ENCODE results near the gene MBLAC1.

Gene MBLAC1

DNA sequence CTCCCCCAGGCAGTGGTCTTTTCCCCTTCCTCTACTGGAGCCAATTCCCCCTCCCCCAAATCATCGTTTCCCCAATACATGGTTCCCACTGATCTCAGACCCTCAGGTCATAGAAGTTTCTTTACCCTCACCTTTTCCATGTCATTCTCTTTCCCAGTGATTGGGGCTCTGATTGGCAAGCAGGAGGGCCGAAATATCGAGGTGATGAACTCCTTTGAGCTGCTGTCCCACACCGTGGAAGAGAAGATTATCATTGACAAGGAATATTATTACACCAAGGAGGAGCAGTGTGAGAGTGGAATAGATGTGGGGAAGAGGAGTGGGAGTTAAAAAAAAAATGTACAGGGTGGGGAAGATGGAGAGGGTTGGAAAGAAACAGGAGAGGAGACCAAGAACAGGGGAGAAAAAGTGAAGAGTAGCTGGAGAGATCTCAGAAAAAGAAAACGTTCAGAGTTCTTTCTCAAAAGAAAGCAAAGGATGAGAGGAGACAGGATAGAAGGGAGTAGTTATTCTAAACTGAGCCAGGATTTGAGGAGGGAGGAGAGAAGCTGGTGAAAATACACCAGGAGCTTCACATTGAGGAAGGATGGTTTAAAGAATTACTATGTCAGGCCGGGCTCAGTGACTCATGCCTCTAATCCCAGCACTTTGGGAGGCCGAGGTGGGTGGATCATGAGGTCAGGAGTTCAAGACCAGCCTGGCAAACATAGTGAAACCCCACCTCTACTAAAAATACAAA lies 37.1 kb upstream of the MBLAC1 start:
- Histone ChIP-seq H3K9ac (ENCODE audit: low read length) (peak overlapping the region; percentile 77), H3K27ac (ENCODE audit: low read depth, low read length) (peak overlapping the region; percentile 95), H3K9me3 (ENCODE audit: low read length) (no peaks in the 10 kb centered on the region), H3K36me3 (ENCODE audit: insufficient read depth, low read length) (peaks cover 46% of the 10 kb centered on the region), H3K27me3 (ENCODE audit: control insufficient read depth in 1 of 2, insufficient read depth in 2 of 2, low read length in 2 of 2) (no peaks in the 10 kb centered on the region), H3K4me1 (ENCODE audit: insufficient read depth, low read length) (peaks cover 29% of the 10 kb centered on the region), H3K4me3 (ENCODE audit: low read depth in 1 of 2, low read length in 2 of 2) (peak overlapping the region; percentile 94 to 95)

DNA sequence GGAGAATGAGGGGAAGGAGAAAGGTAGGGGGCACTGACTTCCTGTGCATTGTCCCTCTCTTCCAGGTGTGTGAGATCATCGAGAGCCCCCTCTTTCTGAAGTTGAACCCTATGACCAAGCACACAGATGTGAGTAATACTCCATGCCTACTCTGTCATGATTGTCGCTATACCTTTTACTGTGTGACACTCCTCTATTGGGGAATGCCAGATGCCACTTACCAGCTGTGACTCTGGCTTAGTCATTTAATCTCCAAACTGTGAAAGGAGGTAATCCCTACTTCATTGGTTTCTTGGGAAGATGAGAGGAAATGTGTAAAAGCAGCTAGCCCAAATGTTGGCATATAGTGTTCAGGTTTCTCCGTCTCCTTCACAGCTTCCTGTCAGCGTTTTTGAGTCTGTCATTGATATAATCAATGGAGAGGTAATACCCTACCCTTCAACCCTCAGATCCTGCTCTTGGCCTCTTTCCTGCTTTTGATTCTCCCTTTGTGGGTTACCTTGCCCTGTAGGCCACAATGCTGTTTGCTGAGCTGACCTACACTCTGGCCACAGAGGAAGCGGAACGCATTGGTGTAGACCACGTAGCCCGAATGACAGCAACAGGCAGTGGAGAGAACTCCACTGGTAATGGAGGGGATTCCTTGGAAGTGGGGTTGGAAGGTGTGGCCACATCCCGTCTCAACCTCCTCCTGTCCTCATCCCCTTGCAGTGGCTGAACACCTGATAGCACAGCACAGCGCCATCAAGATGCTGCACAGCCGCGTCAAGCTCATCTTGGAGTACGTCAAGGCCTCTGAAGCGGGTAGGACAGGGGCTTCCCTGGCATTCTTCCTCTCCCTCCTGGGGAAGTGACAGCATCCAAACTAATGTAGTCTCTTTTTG lies 36.0 kb upstream of the MBLAC1 start:
- H3K36me3 ChIP-seq (ENCODE audit: insufficient read depth, low read length), result peaks cover 56% of the 10 kb centered on the region
- H3K4me1 ChIP-seq (ENCODE audit: insufficient read depth, low read length), result peaks cover 22% of the 10 kb centered on the region
- no peak overlapping the region for H3K9ac ChIP-seq (ENCODE audit: low read length)
- H3K27me3 ChIP-seq (ENCODE audit: control insufficient read depth in 1 of 2, insufficient read depth in 2 of 2, low read length in 2 of 2), result no peaks in the 10 kb centered on the region
- H3K27ac ChIP-seq (ENCODE audit: low read depth, low read length), result no peak overlapping the region
- H3K4me3 ChIP-seq (ENCODE audit: low read depth in 1 of 2, low read length in 2 of 2), result no peak overlapping the region
- H3K9me3 ChIP-seq (ENCODE audit: low read length), result no peaks in the 10 kb centered on the region

DNA sequence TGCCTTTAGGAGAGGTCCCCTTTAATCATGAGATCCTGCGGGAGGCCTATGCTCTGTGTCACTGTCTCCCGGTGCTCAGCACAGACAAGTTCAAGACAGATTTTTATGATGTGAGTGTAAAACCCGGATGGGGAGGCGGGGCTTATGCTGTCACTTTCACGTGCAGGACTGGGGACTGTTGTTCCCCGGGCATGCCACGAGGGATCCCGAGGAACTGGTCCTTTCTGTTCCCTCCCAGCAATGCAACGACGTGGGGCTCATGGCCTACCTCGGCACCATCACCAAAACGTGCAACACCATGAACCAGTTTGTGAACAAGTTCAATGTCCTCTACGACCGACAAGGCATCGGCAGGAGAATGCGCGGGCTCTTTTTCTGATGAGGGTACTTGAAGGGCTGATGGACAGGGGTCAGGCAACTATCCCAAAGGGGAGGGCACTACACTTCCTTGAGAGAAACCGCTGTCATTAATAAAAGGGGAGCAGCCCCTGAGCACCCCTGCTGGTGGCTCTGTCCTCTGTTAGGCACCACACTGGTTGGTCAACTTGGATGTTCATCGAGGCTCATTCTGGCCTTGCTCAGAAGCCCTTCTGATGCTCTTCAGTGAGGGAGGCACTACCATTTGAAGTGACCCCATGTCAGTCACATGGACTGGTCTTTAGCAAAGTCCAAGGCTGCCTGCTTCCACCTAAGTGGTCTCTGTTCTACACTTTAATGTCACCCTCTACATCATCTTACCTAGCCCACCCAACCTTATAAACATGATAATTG lies 35.2 kb upstream of the MBLAC1 start:
- no peak overlapping the region for H3K27ac ChIP-seq (ENCODE audit: low read depth, low read length)
- peaks cover 22% of the 10 kb centered on the region for H3K4me1 ChIP-seq (ENCODE audit: insufficient read depth, low read length)
- H3K27me3 ChIP-seq (ENCODE audit: control insufficient read depth in 1 of 2, insufficient read depth in 2 of 2, low read length in 2 of 2), result no peaks in the 10 kb centered on the region
- no peak overlapping the region for H3K4me3 ChIP-seq (ENCODE audit: low read depth in 1 of 2, low read length in 2 of 2)
- H3K9ac ChIP-seq (ENCODE audit: low read length), result no peak overlapping the region
- no peaks in the 10 kb centered on the region for H3K9me3 ChIP-seq (ENCODE audit: low read length)
- peaks cover 64% of the 10 kb centered on the region for H3K36me3 ChIP-seq (ENCODE audit: insufficient read depth, low read length)

DNA sequence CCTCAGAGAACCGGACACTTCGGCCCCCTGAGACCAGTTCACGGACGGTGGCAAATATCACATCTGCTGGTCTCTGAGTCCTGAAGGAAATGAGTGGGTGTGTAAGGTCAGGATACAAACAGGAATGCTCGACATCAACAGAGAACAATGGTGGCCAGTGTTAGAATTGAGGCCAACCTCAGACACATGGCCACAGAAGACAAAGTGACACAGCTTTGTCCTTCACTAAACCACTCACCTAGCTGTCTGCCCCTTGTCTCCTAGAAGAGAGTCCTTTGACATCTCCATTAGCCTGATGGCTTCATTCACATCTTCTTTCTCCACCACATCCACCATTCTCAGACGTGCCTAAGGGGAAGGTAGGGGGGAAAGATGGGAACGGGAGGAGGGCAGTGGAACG lies 33.7 kb upstream of the MBLAC1 start:
- H3K4me3 ChIP-seq (ENCODE audit: low read depth in 1 of 2, low read length in 2 of 2), result no peak overlapping the region
- no peaks in the 10 kb centered on the region for H3K9me3 ChIP-seq (ENCODE audit: low read length)
- H3K4me1 ChIP-seq (ENCODE audit: insufficient read depth, low read length), result peaks cover 15% of the 10 kb centered on the region
- no peak overlapping the region for H3K27ac ChIP-seq (ENCODE audit: low read depth, low read length)
- H3K9ac ChIP-seq (ENCODE audit: low read length), result no peak overlapping the region
- peaks cover 76% of the 10 kb centered on the region for H3K36me3 ChIP-seq (ENCODE audit: insufficient read depth, low read length)
- no peaks in the 10 kb centered on the region for H3K27me3 ChIP-seq (ENCODE audit: control insufficient read depth in 1 of 2, insufficient read depth in 2 of 2, low read length in 2 of 2)

DNA sequence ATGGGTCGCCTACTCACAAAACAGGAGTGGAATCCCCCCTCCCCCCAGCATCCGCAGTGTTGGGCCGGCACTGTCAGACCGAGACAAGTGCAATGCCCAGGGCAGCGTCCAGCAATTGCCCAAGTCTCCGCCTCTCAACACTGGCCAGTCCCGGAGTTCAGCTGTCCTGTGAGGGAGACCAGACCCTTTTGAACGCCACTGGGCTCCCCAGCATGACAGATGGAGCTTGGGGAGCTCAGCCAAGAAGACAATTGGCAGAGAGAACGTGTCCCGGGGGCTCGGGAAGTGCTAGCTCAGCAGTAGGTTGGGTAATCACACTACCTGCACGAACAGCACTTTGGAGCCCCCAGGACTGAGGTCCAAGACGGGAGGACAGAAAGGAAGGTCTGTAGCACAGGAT lies 33.3 kb upstream of the MBLAC1 start:
- H3K36me3 ChIP-seq (ENCODE audit: insufficient read depth, low read length), result peaks cover 81% of the 10 kb centered on the region
- H3K4me3 ChIP-seq (ENCODE audit: low read depth in 1 of 2, low read length in 2 of 2), result no peak overlapping the region
- H3K27me3 ChIP-seq (ENCODE audit: control insufficient read depth in 1 of 2, insufficient read depth in 2 of 2, low read length in 2 of 2), result no peaks in the 10 kb centered on the region
- no peaks in the 10 kb centered on the region for H3K9me3 ChIP-seq (ENCODE audit: low read length)
- H3K27ac ChIP-seq (ENCODE audit: low read depth, low read length), result no peak overlapping the region
- H3K9ac ChIP-seq (ENCODE audit: low read length), result no peak overlapping the region
- peaks cover 11% of the 10 kb centered on the region for H3K4me1 ChIP-seq (ENCODE audit: insufficient read depth, low read length)

DNA sequence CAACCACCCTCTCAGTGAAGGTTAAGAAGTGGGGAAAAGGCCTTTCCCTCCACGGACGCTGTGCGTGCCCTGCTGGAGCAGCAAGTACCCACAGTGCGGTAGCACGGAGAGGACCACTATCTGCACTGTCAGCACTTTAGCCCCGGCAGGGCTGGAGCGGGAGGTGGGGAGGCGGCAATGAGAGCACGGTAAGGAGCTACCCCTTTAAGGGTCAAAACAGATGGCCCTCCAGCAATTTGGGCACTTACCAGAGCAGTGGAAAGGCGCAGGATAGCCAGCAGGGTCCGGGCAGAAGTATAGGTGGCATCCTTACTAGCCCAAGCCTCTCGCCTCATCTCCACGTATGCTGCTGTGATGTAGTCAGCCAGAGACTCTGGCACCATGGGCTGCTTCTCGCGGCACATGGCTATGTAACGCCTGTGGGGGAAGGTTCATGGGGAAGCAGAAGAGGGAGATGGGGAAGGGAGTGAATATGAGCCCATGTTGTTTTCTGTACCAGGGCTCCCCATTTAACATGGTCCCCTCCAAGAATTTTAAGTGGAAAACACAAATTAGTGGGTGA lies 32.8 kb upstream of the MBLAC1 start:
- H3K4me1 ChIP-seq (ENCODE audit: insufficient read depth, low read length), result peaks cover 11% of the 10 kb centered on the region
- H3K9me3 ChIP-seq (ENCODE audit: low read length), result no peaks in the 10 kb centered on the region
- H3K4me3 ChIP-seq (ENCODE audit: low read depth in 1 of 2, low read length in 2 of 2), result no peak overlapping the region
- H3K27me3 ChIP-seq (ENCODE audit: control insufficient read depth in 1 of 2, insufficient read depth in 2 of 2, low read length in 2 of 2), result no peaks in the 10 kb centered on the region
- peaks cover 86% of the 10 kb centered on the region for H3K36me3 ChIP-seq (ENCODE audit: insufficient read depth, low read length)
- H3K27ac ChIP-seq (ENCODE audit: low read depth, low read length), result no peak overlapping the region
- H3K9ac ChIP-seq (ENCODE audit: low read length), result no peak overlapping the region

DNA sequence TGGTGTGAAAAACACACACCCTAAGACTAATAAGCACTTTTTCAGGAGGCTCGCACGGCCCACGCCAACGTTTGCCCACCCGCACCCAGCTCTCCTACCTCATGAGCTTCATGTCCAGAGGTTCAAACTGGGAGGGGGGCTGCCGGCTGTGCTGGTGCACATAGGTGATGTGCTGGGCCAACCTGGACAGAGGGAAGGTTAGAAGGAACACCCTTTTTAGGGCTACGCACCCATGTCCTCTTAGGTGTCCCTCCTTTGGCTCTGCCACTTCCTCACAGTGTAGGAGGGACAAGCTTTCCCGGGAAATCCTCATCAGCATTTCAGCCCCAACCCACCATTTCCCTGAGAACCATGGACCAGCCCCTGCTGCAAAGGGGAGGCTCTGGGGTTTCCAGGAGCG lies 31.5 kb upstream of the MBLAC1 start:
- peaks cover 91% of the 10 kb centered on the region for H3K36me3 ChIP-seq (ENCODE audit: insufficient read depth, low read length)
- H3K27ac ChIP-seq (ENCODE audit: low read depth, low read length), result no peak overlapping the region
- H3K9me3 ChIP-seq (ENCODE audit: low read length), result no peaks in the 10 kb centered on the region
- no peaks in the 10 kb centered on the region for H3K27me3 ChIP-seq (ENCODE audit: control insufficient read depth in 1 of 2, insufficient read depth in 2 of 2, low read length in 2 of 2)
- no peak overlapping the region for H3K9ac ChIP-seq (ENCODE audit: low read length)
- peaks cover 13% of the 10 kb centered on the region for H3K4me1 ChIP-seq (ENCODE audit: insufficient read depth, low read length)
- no peak overlapping the region for H3K4me3 ChIP-seq (ENCODE audit: low read depth in 1 of 2, low read length in 2 of 2)

DNA sequence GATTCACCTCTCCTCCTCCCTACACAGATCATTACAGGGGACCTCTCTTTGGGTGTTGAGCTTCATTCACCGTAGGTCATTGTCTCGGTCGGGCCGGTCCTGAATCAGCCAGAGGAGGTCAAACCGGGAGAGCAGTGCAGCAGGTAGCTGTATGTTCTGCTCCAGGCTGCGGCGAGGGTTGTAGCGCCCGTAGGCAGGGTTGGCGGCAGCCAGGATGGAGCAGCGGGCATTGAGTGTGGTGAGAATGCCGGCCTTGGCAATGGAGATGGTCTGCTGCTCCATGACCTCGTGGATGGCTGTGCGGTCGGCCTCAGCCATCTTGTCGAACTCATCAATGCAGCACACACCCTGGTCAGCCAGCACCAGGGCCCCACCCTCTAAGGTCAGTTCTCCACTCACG lies 31.1 kb upstream of the MBLAC1 start:
- Histone ChIP-seq H3K36me3 (ENCODE audit: insufficient read depth, low read length) (peaks cover 87% of the 10 kb centered on the region), H3K9ac (ENCODE audit: low read length) (no peak overlapping the region), H3K4me3 (ENCODE audit: low read depth in 1 of 2, low read length in 2 of 2) (no peak overlapping the region), H3K27me3 (ENCODE audit: control insufficient read depth in 1 of 2, insufficient read depth in 2 of 2, low read length in 2 of 2) (no peaks in the 10 kb centered on the region), H3K4me1 (ENCODE audit: insufficient read depth, low read length) (peaks cover 13% of the 10 kb centered on the region), H3K27ac (ENCODE audit: low read depth, low read length) (no peak overlapping the region), H3K9me3 (ENCODE audit: low read length) (no peaks in the 10 kb centered on the region)

DNA sequence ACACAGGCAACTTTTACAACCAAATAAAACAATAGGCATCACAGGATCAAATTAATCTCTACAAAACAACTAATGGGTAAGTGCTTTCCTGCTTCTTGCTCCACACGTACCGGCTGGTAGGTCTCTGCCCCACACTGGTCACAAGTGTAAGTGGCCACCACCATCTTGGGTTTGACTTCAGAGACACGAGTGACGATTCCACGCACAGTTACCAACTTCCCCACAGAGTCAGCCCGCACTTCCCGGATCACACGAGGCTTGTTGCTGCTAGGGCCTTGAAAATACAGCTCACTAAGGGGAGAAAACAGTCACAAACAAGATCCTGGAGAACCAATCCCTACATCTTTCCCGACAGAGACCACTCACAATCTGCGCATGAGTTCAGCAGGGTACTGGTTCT lies 27.9 kb upstream of the MBLAC1 start:
- Histone ChIP-seq H3K27me3 (ENCODE audit: control insufficient read depth in 1 of 2, insufficient read depth in 2 of 2, low read length in 2 of 2) (no peaks in the 10 kb centered on the region), H3K4me1 (ENCODE audit: insufficient read depth, low read length) (peaks cover 20% of the 10 kb centered on the region), H3K4me3 (ENCODE audit: low read depth in 1 of 2, low read length in 2 of 2) (no peak overlapping the region), H3K27ac (ENCODE audit: low read depth, low read length) (no peak overlapping the region), H3K36me3 (ENCODE audit: insufficient read depth, low read length) (peaks cover 67% of the 10 kb centered on the region), H3K9ac (ENCODE audit: low read length) (no peak overlapping the region), H3K9me3 (ENCODE audit: low read length) (no peaks in the 10 kb centered on the region)

DNA sequence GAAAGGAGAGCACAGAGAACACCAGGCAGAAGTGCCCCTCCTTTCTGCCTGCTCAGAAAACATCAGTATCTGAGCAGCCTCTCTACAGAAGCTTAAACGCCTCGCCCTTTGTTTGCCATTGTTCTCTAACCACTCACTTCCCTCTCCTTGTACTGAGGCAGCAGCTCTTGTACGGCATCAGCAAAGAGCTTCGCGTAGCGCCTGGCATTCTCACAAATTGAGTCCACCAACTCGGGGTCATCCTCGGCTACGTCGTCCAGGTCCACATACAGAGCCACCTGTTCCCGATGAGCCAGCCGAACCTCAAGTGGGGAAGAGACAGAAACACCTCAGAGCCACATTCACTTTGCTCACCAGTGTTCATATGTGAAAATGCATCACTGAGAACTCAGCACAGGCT lies 27.3 kb upstream of the MBLAC1 start:
- Histone ChIP-seq H3K4me1 (ENCODE audit: insufficient read depth, low read length) (peaks cover 20% of the 10 kb centered on the region), H3K9ac (ENCODE audit: low read length) (peak overlapping the region; percentile 31), H3K36me3 (ENCODE audit: insufficient read depth, low read length) (peaks cover 66% of the 10 kb centered on the region), H3K9me3 (ENCODE audit: low read length) (no peaks in the 10 kb centered on the region), H3K4me3 (ENCODE audit: low read depth in 1 of 2, low read length in 2 of 2) (peak overlapping the region; percentile 82 to 90), H3K27me3 (ENCODE audit: control insufficient read depth in 1 of 2, insufficient read depth in 2 of 2, low read length in 2 of 2) (no peaks in the 10 kb centered on the region), H3K27ac (ENCODE audit: low read depth, low read length) (peak overlapping the region; percentile 76)

DNA sequence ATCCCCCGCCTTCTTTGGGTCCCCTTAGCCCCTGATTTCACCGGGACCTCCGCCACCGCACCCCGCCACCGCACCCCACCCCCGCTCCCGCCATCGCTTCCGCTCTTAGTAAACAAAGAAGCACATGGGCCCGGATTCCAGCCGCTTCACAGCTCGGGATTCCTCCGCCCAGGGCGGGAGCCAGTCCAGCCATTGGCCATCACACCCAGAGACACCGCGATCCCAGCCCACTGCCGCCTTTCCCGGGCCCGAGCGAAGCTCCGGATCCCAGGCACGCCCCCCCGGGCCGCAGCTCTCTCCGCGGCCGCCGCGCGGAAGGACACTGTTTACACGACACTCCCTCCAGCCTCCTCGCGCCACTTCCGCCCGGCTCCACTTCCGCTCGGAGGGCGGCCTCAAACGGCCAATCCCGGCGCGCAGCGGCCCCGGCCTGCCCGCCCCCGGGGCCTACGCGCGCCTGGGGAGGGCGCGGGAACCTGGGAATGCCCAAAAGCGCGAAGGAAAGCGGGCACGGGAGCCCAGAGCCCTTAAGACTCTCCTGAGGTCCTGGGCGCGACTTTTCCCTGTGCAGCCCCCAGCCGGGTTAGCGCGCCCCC lies 26.2 kb upstream of the MBLAC1 start:
- no peaks in the 10 kb centered on the region for H3K27me3 ChIP-seq (ENCODE audit: control insufficient read depth in 1 of 2, insufficient read depth in 2 of 2, low read length in 2 of 2)
- H3K4me3 ChIP-seq (ENCODE audit: low read depth in 1 of 2, low read length in 2 of 2), result peak overlapping the region; percentile 82 to 90
- H3K4me1 ChIP-seq (ENCODE audit: insufficient read depth, low read length), result peaks cover 20% of the 10 kb centered on the region
- H3K27ac ChIP-seq (ENCODE audit: low read depth, low read length), result peak overlapping the region; percentile 76
- H3K9ac ChIP-seq (ENCODE audit: low read length), result peak overlapping the region; percentile 31
- no peaks in the 10 kb centered on the region for H3K9me3 ChIP-seq (ENCODE audit: low read length)
- peaks cover 57% of the 10 kb centered on the region for H3K36me3 ChIP-seq (ENCODE audit: insufficient read depth, low read length)
